Measurements from ENCODE around the gene TEDDM1.

DNA sequence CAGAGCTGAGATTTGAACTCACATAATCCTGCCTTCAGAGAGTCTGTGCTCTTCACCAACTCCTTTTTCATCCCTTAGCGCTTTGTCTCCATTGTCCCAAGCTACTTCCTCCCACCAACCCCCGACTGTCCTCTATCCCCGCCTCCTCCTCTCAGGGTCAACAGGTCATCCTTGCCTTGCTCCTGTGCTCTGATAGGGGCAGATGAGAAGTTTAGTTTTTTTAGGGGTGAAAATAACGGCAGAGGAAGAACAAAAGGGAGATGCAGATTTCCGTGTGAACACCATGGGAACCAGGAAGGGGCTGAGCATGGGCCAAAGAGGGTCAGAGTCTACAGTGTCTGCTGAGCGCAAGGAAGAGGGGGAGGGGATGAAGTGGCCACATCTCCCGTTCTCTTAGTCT, 40.8 kb downstream of the TEDDM1 start:
- TF ChIP-seq, protein P1, sequence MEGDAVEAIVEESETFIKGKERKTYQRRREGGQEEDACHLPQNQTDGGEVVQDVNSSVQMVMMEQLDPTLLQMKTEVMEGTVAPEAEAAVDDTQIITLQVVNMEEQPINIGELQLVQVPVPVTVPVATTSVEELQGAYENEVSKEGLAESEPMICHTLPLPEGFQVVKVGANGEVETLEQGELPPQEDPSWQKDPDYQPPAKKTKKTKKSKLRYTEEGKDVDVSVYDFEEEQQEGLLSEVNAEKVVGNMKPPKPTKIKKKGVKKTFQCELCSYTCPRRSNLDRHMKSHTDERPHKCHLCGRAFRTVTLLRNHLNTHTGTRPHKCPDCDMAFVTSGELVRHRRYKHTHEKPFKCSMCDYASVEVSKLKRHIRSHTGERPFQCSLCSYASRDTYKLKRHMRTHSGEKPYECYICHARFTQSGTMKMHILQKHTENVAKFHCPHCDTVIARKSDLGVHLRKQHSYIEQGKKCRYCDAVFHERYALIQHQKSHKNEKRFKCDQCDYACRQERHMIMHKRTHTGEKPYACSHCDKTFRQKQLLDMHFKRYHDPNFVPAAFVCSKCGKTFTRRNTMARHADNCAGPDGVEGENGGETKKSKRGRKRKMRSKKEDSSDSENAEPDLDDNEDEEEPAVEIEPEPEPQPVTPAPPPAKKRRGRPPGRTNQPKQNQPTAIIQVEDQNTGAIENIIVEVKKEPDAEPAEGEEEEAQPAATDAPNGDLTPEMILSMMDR (IDR thresholded peaks at IDR 0.05): no peak
- TF ChIP-seq POLR2A (IDR thresholded peaks at IDR 0.05) (no peak), POLR2AphosphoS5 (IDR thresholded peaks at IDR 0.05) (no peak)
